Lower leg skin (tissue), 3 donors: ENCODE measurements around the gene RBP4.

ENCODE experiments used
- CTCF ChIP-seq, 3 donors: fragments of 450-650 bp; IDR thresholded peaks; one replicate each; pipeline ENCODE4 v1.5.1; 2016; ENCODE audit warnings: antibody characterized with exemption in 3 of 3, mild to moderate bottlenecking in 3 of 3, moderate library complexity in 2 of 3
- POLR2A ChIP-seq, 2 donors: fragments of 450-650 bp; IDR thresholded peaks; one replicate each; pipeline ENCODE4 v1.6.1; 2016 to 2017; ENCODE audit warnings: antibody characterized with exemption in 2 of 2, mild to moderate bottlenecking in 1 of 2, moderate library complexity in 1 of 2

- no peak for TF ChIP-seq CTCF (IDR thresholded peaks at IDR 0.05)
- no peak for TF ChIP-seq POLR2A (IDR thresholded peaks at IDR 0.05)
These were observed 52.5 kb downstream of the RBP4 start for GRCh38 chr10:93548376-93549071.
